Thyroid gland (tissue), 4 donors: ENCODE data around the gene SH2D2A. TPM values are rescaled to one million over a fixed set of nuclear protein-coding genes. Genes with fewer than 3 reads are reported as not detected.

Experiments
- DNase-seq, 2 donors: peaks; one replicate each; pipeline ENCODE4 v3.0.0-alpha.2; 2019
- H3K27ac ChIP-seq, 3 donors: fragments of 200-600 bp; sonication (generic); 1 replicate in 2 of 3; 2 replicates in 1 of 3; pipeline ENCODE4 v1.5.1; 2016 to 2019; ENCODE audit warnings: mild to moderate bottlenecking in 1 of 3, moderate library complexity in 1 of 3
- H3K27me3 ChIP-seq: fragments of 200-600 bp; sonication (generic); one replicate; pipeline ENCODE4 v1.5.1; 2019
- H3K36me3 ChIP-seq, 2 donors: fragments of 200-600 bp; sonication (generic); one replicate each; pipeline ENCODE4 v1.5.1; 2016 to 2019
- H3K4me1 ChIP-seq, 2 donors: fragments of 200-600 bp; sonication (generic); one replicate each; pipeline ENCODE4 v1.5.1; 2017 to 2019
- H3K4me3 ChIP-seq, 3 donors: fragments of 200-600 bp; sonication (generic); replicated peaks in 1 of 3; 1 replicate in 2 of 3; 2 replicates in 1 of 3; pipeline ENCODE4 v1.5.1; 2016; ENCODE audit warnings: mild to moderate bottlenecking in 1 of 3
- H3K9me3 ChIP-seq: fragments of 200-600 bp; sonication (generic); one replicate; pipeline ENCODE4 v1.5.1; 2017
- CTCF ChIP-seq, 6 experiments: fragments of 200-600 bp in 3 of 6; fragments of 450-650 bp in 3 of 6; sonication (generic) in 3 of 6; IDR thresholded peaks; one replicate each; pipeline ENCODE4 v1.5.1; 2016 to 2019; ENCODE audit warnings: antibody characterized with exemption in 6 of 6, mild to moderate bottlenecking in 2 of 6, inconsistent platforms in 1 of 6, moderate library complexity in 1 of 6
- POLR2A ChIP-seq, 2 donors: fragments of 450-650 bp; IDR thresholded peaks; one replicate each; pipeline ENCODE4 v1.6.1; 2017; ENCODE audit warnings: antibody characterized with exemption in 2 of 2, mild to moderate bottlenecking in 2 of 2, moderate library complexity in 1 of 2
- WGBS, 2 donors: methylation state at CpG; one replicate each; pipeline ENCODE4 v1.1.5; 2017; 5-methylcytosine and 5-hydroxymethylcytosine counted together
- intact Hi-C: fragments of 100-400 bp; cut with DNase I; formaldehyde crosslinking; loops from one replicate; pipeline ENCODE4 v1.15.1; 2023
- total RNA-seq, 4 donors: library from RNA; depleted of rRNA; stranded (reverse); fragments of >200 nt; gene quantifications; one replicate each; pipeline ENCODE4 v1.2.3, GENCODE V29; 2016

Gene SH2D2A
- total RNA-seq, 4 donors from 2014 or later, result 1.2 to 3.3 (median 2.0) TPM

GRCh38 chr1:156813750-156814570 lies 2.7 kb downstream of the SH2D2A start:
- H3K4me1 ChIP-seq, result peaks cover 10 to 21% of the 10 kb centered on the region in 2 donors
- H3K9me3 ChIP-seq, result no peaks in the 10 kb centered on the region
- peak; percentile 61 to 63 for DNase-seq
- H3K27ac ChIP-seq, result no peak overlapping the region
- peak overlapping the region in 2 of 3 donors; percentile 19 to 34 for H3K4me3 ChIP-seq
- peak; percentile 19 to 76 (median 43) for TF ChIP-seq CTCF (IDR thresholded peaks at IDR 0.05)
- TF ChIP-seq POLR2A (IDR thresholded peaks at IDR 0.05), result peak in 1 of 2 donors; percentile 16
- 20 to 40% methylated on average over 15 to 40 of the region's 60 CpGs for WGBS, 2 donors
- no peaks in the 10 kb centered on the region for H3K27me3 ChIP-seq
- intact Hi-C loops, result no loop called here
- no peaks in the 10 kb centered on the region for H3K36me3 ChIP-seq

- H3K4me3 ChIP-seq, result peak overlapping the region in 2 of 3 donors; percentile 19 to 34
- no peak for DNase-seq
- H3K9me3 ChIP-seq, result no peaks in the 10 kb centered on the region
- intact Hi-C loops, result no loop called here
- no peaks in the 10 kb centered on the region for H3K27me3 ChIP-seq
- TF ChIP-seq POLR2A (IDR thresholded peaks at IDR 0.05) (no peak), CTCF (IDR thresholded peaks at IDR 0.05) (no peak)
- no peaks in the 10 kb centered on the region for H3K36me3 ChIP-seq
- H3K4me1 ChIP-seq, result peaks cover 10 to 21% of the 10 kb centered on the region in 2 donors
- 25 to 37% methylated on average over 10 of the region's 10 CpGs for WGBS, 2 donors
- H3K27ac ChIP-seq, result no peak overlapping the region
Observed at GRCh38 chr1:156813298-156813697, 3.4 kb downstream of the SH2D2A start.

GRCh38 chr1:156812293-156812990 lies 4.2 kb downstream of the SH2D2A start:
- intact Hi-C loops, result no loop called here
- 99% methylated on average over 10 of the region's 10 CpGs for WGBS, 2 donors
- H3K27me3 ChIP-seq, result no peaks in the 10 kb centered on the region
- H3K27ac ChIP-seq, result no peak overlapping the region
- DNase-seq, result no peak
- H3K4me3 ChIP-seq, result no peak overlapping the region
- peaks cover 10 to 21% of the 10 kb centered on the region in 2 donors for H3K4me1 ChIP-seq
- no peaks in the 10 kb centered on the region for H3K9me3 ChIP-seq
- no peak for TF ChIP-seq CTCF (IDR thresholded peaks at IDR 0.05)
- no peaks in the 10 kb centered on the region for H3K36me3 ChIP-seq

- 45 to 51% methylated on average over 4 of the region's 4 CpGs for WGBS, 2 donors
- intact Hi-C loops, result no loop called here
- H3K27ac ChIP-seq, result no peak overlapping the region
- H3K27me3 ChIP-seq, result no peaks in the 10 kb centered on the region
- H3K4me3 ChIP-seq, result no peak overlapping the region
- DNase-seq, result no peak
- H3K4me1 ChIP-seq, result peaks cover 10 to 24% of the 10 kb centered on the region in 2 donors
- H3K9me3 ChIP-seq, result no peaks in the 10 kb centered on the region
- TF ChIP-seq POLR2A (IDR thresholded peaks at IDR 0.05) (no peak), CTCF (IDR thresholded peaks at IDR 0.05) (no peak)
- H3K36me3 ChIP-seq, result no peaks in the 10 kb centered on the region
Observed at GRCh38 chr1:156811168-156811567, 5.5 kb downstream of the SH2D2A start.
